SK-N-SH (cell line): ENCODE data around the gene MAST2. TPM values are rescaled to one million over a fixed set of nuclear protein-coding genes. Genes with fewer than 3 reads are reported as not detected.

ENCODE experiments used
- CTCF ChIA-PET: fragments of 300-600, 350-600 bp; formaldehyde crosslinking; extraction: SDS; loops from one replicate; lab custom pipeline; 2021; lab: Yijun Ruan, JAX
- POLR2A ChIA-PET: fragments of 350-600 bp; sonication (Branson Sonifier 250); formaldehyde crosslinking; extraction: SDS; loops from one replicate; lab custom pipeline; 2020; ENCODE audit warnings: antibody characterized with exemption, inconsistent platforms; lab: Yijun Ruan, JAX
- DNase-seq: peaks from one replicate; pipeline ENCODE4 v3.0.0; 2012
- H2AFZ ChIP-seq: fragments of 200-600 bp; sonication (generic); 2 replicates; pipeline ENCODE4 v1.8.1; 2016; ENCODE audit warnings: antibody characterized with exemption, mild to moderate bottlenecking, low read depth
- H3F3A ChIP-seq: fragments of 200-600 bp; sonication (generic); replicated peaks from 2 replicates; pipeline ENCODE3; 2016; ENCODE audit warnings: antibody characterized with exemption, mild to moderate bottlenecking; ENCODE audit not compliant: insufficient read depth
- H3K27ac ChIP-seq, 2 experiments: fragments of 200-500 bp in 1 of 2; fragments of 200-600 bp in 1 of 2; sonication (Bioruptor generic) in 1 of 2; sonication (generic), shearing (Covaris generic) in 1 of 2; 2 replicates each; pipeline versions ENCODE4 v1.5.1 to v1.6.1; 2014 to 2016; ENCODE audit warnings: low read depth in 2 of 2, inconsistent platforms in 1 of 2, low read length in 1 of 2, mild to moderate bottlenecking in 1 of 2, mixed read lengths in 1 of 2
- H3K27me3 ChIP-seq: fragments of 200-600 bp; sonication (generic), shearing (Covaris generic); 2 replicates; pipeline ENCODE4 v1.6.1; 2016; ENCODE audit warnings: mixed run types; ENCODE audit not compliant: insufficient read depth
- H3K36me3 ChIP-seq, 2 experiments: fragments of 200-500 bp in 1 of 2; fragments of 200-600 bp in 1 of 2; sonication (Bioruptor generic) in 1 of 2; sonication (generic) in 1 of 2; replicated peaks in 1 of 2; 2 replicates each; pipeline versions ENCODE3 to v1.5.1; 2014 to 2016; ENCODE audit warnings: low read length in 1 of 2, mild to moderate bottlenecking in 1 of 2; ENCODE audit not compliant: insufficient read depth in 2 of 2, control insufficient read depth in 1 of 2
- H3K4me1 ChIP-seq, 2 experiments: fragments of 200-500 bp in 1 of 2; fragments of 200-600 bp in 1 of 2; sonication (Bioruptor generic) in 1 of 2; sonication (generic), shearing (Covaris generic) in 1 of 2; 2 replicates each; pipeline versions ENCODE4 v1.5.1 to v1.6.1; 2014 to 2016; ENCODE audit warnings: low read depth in 1 of 2, low read length in 1 of 2, mixed run types in 1 of 2; ENCODE audit not compliant: insufficient read depth in 2 of 2, control insufficient read depth in 1 of 2
- H3K4me2 ChIP-seq: fragments of 200-600 bp; sonication (generic), shearing (Covaris generic); 2 replicates; pipeline ENCODE4 v1.6.1; 2017; ENCODE audit warnings: mixed run types
- H3K4me3 ChIP-seq, 2 experiments: fragments of 200-500 bp in 1 of 2; fragments of 200-600 bp in 1 of 2; sonication (Bioruptor generic) in 1 of 2; sonication (generic), shearing (Covaris generic) in 1 of 2; 2 replicates each; pipeline versions ENCODE4 v1.5.1 to v1.8.1; 2014 to 2016; ENCODE audit warnings: low read depth in 2 of 2, inconsistent platforms in 1 of 2, low read length in 1 of 2, mild to moderate bottlenecking in 1 of 2, mixed read lengths in 1 of 2, moderate library complexity in 1 of 2
- H3K79me2 ChIP-seq: fragments of 200-600 bp; sonication (generic); 2 replicates; pipeline ENCODE4 v1.8.1; 2017; ENCODE audit warnings: mild to moderate bottlenecking; ENCODE audit not compliant: insufficient read depth
- H3K9ac ChIP-seq: fragments of 200-600 bp; sonication (generic); 2 replicates; pipeline ENCODE4 v1.6.1; 2017; ENCODE audit warnings: mixed run types
- H3K9me2 ChIP-seq: fragments of 200-600 bp; sonication (generic); 2 replicates; pipeline ENCODE4 v1.6.1; 2017; ENCODE audit warnings: mixed run types
- H3K9me3 ChIP-seq: fragments of 200-600 bp; sonication (generic); 2 replicates; pipeline ENCODE4 v1.6.1; 2017; ENCODE audit warnings: mixed run types, mild to moderate bottlenecking, moderate library complexity
- H4K20me1 ChIP-seq: fragments of 200-600 bp; sonication (generic); 2 replicates; pipeline ENCODE4 v1.6.1; 2017; ENCODE audit warnings: mild to moderate bottlenecking, mixed run types; ENCODE audit not compliant: insufficient read depth
- CHD2 ChIP-seq: fragments of 150-350 bp; IDR thresholded peaks from 2 replicates; pipeline ENCODE4 v1.6.1; 2018; ENCODE audit warnings: low read length; ENCODE audit not compliant: partially characterized antibody
- ELF1 ChIP-seq: IDR thresholded peaks from 2 replicates; pipeline ENCODE4 v1.4.0; 2012
- FOSL2 ChIP-seq: IDR thresholded peaks from 2 replicates; pipeline ENCODE4 v1.4.0; 2012; ENCODE audit warnings: low read depth, mild to moderate bottlenecking, moderate library complexity, borderline replicate concordance
- GABPA ChIP-seq: IDR thresholded peaks from 2 replicates; pipeline ENCODE4 v1.4.0; 2012; ENCODE audit warnings: low read depth, mild to moderate bottlenecking
- MEF2A ChIP-seq: IDR thresholded peaks from 2 replicates; pipeline ENCODE4 v1.4.0; 2012; ENCODE audit warnings: low read depth, borderline replicate concordance
- MXI1 ChIP-seq: IDR thresholded peaks from 2 replicates; pipeline ENCODE4 v1.6.1; 2012; ENCODE audit warnings: mild to moderate bottlenecking, low read depth, low read length, improper control_type of control experiment
- NRF1 ChIP-seq: IDR thresholded peaks from 2 replicates; pipeline ENCODE4 v1.6.1; 2012; ENCODE audit warnings: low read depth, mild to moderate bottlenecking, low read length
- RCOR1 ChIP-seq: fragments of 150-350 bp; IDR thresholded peaks from 2 replicates; pipeline ENCODE4 v1.6.1; 2017; ENCODE audit warnings: antibody characterized with exemption, low read length
- RFX5 ChIP-seq: IDR thresholded peaks from 2 replicates; pipeline ENCODE4 v1.6.1; 2012; ENCODE audit warnings: mild to moderate bottlenecking, improper control_type of control experiment, low read length
- SIN3A ChIP-seq: IDR thresholded peaks from 2 replicates; pipeline ENCODE4 v1.6.1; 2012; ENCODE audit warnings: low read depth, mild to moderate bottlenecking, low read length, moderate library complexity, borderline replicate concordance
- TAF1 ChIP-seq: IDR thresholded peaks from 2 replicates; pipeline ENCODE4 v1.6.1; 2012; ENCODE audit warnings: low read depth, mild to moderate bottlenecking, low read length, moderate library complexity, borderline replicate concordance
- TCF12 ChIP-seq: IDR thresholded peaks from 2 replicates; pipeline ENCODE4 v1.4.0; 2012
- TEAD4 ChIP-seq: IDR thresholded peaks from 2 replicates; pipeline ENCODE4 v1.4.0; 2012; ENCODE audit warnings: mild to moderate bottlenecking, borderline replicate concordance; ENCODE audit not compliant: insufficient read depth
- YY1 ChIP-seq: IDR thresholded peaks from 2 replicates; pipeline ENCODE4 v1.4.0; 2012; ENCODE audit warnings: low read depth, mild to moderate bottlenecking
- WGBS: methylation state at CpG from one replicate; pipeline ENCODE4 v1.1.6; 2017; ENCODE audit warnings: low lambda C conversion rate; 5-methylcytosine and 5-hydroxymethylcytosine counted together
- polyA plus RNA-seq, 3 experiments: library from polyadenylated mRNA; depleted of rRNA; stranded (reverse); fragments of >200 nt; gene quantifications; 2 replicates each; pipeline ENCODE4 v1.2.3, GENCODE V29; 2012
- TF ChIP-seq, protein P1 (sequence below): IDR thresholded peaks from 2 replicates; pipeline ENCODE4 v1.4.0; 2012; ENCODE audit warnings: low read depth, borderline replicate concordance
- TF ChIP-seq, protein P2 (sequence below): fragments of 200-600 bp; sonication (generic); IDR thresholded peaks from 2 replicates; pipeline ENCODE4 v1.6.1; 2017; ENCODE audit warnings: antibody characterized with exemption, mild to moderate bottlenecking, moderate library complexity
- TF ChIP-seq, protein P3 (sequence below): fragments of 150-350 bp; IDR thresholded peaks from 2 replicates; pipeline ENCODE4 v1.6.1; 2016; ENCODE audit warnings: mild to moderate bottlenecking, low read depth, low read length

Gene MAST2
- polyA plus RNA-seq, 1 of the 3 experiments (the other 2 are of a cell fraction): 53.4 TPM

DNA sequence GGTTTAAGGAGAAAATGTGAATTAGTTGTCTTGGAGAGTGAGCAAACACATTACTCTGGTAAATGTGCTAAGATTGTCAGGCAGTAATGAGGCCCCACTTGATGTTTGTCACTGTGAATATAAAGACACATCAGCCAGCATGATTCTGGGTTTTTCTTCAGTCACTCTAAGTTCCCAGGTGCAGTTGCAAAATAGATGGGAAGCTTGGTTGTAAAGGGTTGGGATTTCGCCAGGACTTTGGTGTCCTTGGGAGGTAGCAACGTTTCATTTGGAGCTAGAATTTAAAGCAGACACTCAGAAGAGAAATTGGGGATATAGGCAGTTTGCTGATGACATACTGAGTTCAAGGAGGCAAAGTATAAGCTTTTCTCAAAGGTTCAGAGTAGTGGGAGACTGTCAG lies 154.3 kb downstream of the MAST2 start:
- POLR2A ChIA-PET: no interaction called here
- Histone ChIP-seq H3K4me1 (peaks cover 6 to 11% of the 10 kb centered on the region in 2 experiments; a peak in 2 of 4 replicates), H3F3A (peaks cover 15% of the 10 kb centered on the region), H4K20me1 (no peaks in the 10 kb centered on the region), H3K4me3 (no peak overlapping the region), H3K9me2 (no peaks in the 10 kb centered on the region), H3K79me2 (peaks cover 5% of the 10 kb centered on the region), H3K4me2 (no peak overlapping the region), H3K9me3 (no peaks in the 10 kb centered on the region), H2AFZ (no peak overlapping the region), H3K9ac (no peak overlapping the region), H3K27me3 (no peaks in the 10 kb centered on the region), H3K27ac (no peak overlapping the region), H3K36me3 (peaks cover 6 to 14% of the 10 kb centered on the region in 2 experiments)
- 69% methylated on average over 2 of the region's 2 CpGs for WGBS
- no peak for TF ChIP-seq ELF1
- TF ChIP-seq, protein P1, sequence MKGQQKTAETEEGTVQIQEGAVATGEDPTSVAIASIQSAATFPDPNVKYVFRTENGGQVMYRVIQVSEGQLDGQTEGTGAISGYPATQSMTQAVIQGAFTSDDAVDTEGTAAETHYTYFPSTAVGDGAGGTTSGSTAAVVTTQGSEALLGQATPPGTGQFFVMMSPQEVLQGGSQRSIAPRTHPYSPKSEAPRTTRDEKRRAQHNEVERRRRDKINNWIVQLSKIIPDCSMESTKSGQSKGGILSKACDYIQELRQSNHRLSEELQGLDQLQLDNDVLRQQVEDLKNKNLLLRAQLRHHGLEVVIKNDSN: no peak
- TF ChIP-seq, protein P2, sequence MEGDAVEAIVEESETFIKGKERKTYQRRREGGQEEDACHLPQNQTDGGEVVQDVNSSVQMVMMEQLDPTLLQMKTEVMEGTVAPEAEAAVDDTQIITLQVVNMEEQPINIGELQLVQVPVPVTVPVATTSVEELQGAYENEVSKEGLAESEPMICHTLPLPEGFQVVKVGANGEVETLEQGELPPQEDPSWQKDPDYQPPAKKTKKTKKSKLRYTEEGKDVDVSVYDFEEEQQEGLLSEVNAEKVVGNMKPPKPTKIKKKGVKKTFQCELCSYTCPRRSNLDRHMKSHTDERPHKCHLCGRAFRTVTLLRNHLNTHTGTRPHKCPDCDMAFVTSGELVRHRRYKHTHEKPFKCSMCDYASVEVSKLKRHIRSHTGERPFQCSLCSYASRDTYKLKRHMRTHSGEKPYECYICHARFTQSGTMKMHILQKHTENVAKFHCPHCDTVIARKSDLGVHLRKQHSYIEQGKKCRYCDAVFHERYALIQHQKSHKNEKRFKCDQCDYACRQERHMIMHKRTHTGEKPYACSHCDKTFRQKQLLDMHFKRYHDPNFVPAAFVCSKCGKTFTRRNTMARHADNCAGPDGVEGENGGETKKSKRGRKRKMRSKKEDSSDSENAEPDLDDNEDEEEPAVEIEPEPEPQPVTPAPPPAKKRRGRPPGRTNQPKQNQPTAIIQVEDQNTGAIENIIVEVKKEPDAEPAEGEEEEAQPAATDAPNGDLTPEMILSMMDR: no peak
- TF ChIP-seq GABPA: no peak
- no peak for TF ChIP-seq RFX5
- TF ChIP-seq, protein P3, sequence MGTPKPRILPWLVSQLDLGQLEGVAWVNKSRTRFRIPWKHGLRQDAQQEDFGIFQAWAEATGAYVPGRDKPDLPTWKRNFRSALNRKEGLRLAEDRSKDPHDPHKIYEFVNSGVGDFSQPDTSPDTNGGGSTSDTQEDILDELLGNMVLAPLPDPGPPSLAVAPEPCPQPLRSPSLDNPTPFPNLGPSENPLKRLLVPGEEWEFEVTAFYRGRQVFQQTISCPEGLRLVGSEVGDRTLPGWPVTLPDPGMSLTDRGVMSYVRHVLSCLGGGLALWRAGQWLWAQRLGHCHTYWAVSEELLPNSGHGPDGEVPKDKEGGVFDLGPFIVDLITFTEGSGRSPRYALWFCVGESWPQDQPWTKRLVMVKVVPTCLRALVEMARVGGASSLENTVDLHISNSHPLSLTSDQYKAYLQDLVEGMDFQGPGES: no peak
- TF ChIP-seq MEF2A: no peak
- no peak for TF ChIP-seq RCOR1
- no peak for TF ChIP-seq TEAD4
- no peak for TF ChIP-seq TAF1
- no peak for TF ChIP-seq NRF1
- TF ChIP-seq YY1: no peak
- TF ChIP-seq FOSL2: no peak
- CTCF ChIA-PET: interaction anchor here (0.9 kb wide), 1 partner anchor 41 kb away, joined by 4 read pairs; no protein-coding TSS in a partner anchor
- no peak for DNase-seq

DNA sequence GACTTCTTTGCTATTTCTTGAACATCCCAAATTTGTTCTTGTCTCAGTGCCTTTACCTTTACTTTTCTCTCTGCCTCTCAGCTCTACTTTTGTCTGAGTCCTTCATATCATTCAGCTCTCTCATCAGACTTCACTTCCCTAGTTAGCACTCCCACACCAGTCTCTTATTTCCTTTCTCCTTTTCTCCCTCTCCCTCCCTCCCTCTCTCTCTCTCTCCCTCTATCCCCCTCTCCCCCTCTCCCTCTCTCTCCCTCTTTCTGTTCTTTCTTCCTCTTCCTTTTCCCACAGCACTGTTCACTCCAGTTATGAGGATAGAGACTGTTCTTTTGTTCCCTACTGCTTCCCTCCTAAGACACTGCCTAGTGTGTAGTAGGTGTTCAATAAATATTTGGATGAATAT lies 154.9 kb downstream of the MAST2 start:
- H3K4me2 ChIP-seq: no peak overlapping the region
- H3K9me3 ChIP-seq: no peaks in the 10 kb centered on the region
- peaks cover 6 to 10% of the 10 kb centered on the region in 2 experiments; a peak in 2 of 4 replicates for H3K4me1 ChIP-seq
- H3K4me3 ChIP-seq: no peak overlapping the region
- peaks cover 10% of the 10 kb centered on the region for H3F3A ChIP-seq
- no peaks in the 10 kb centered on the region for H4K20me1 ChIP-seq
- H3K9ac ChIP-seq: no peak overlapping the region
- no peaks in the 10 kb centered on the region for H3K27me3 ChIP-seq
- H2AFZ ChIP-seq: no peak overlapping the region
- TF ChIP-seq TCF12: no peak
- no peak for TF ChIP-seq SIN3A
- TF ChIP-seq YY1: no peak
- no peak for TF ChIP-seq CHD2
- no peak for TF ChIP-seq RCOR1
- TF ChIP-seq GABPA: no peak
- TF ChIP-seq MXI1: no peak
- TF ChIP-seq, protein P1: no peak
- no peak for TF ChIP-seq MEF2A
- POLR2A ChIA-PET: no interaction called here
- no peak overlapping the region for H3K27ac ChIP-seq
- H3K9me2 ChIP-seq: no peaks in the 10 kb centered on the region
- peaks cover 11% of the 10 kb centered on the region for H3K79me2 ChIP-seq
- CTCF ChIA-PET: interaction anchor here (0.9 kb wide), 1 partner anchor 40 kb away, joined by 4 read pairs; no protein-coding TSS in a partner anchor
- no peak for DNase-seq
- H3K36me3 ChIP-seq: peaks cover 6 to 14% of the 10 kb centered on the region in 2 experiments
